EH (cell line): ENCODE results near the gene YTHDC2.
"Not testable (repeated sequence)": the region's sequence is repeated elsewhere in the genome, so short reads cannot be mapped to it uniquely, and the experiment has no call there.

Source experiments
- DNase-seq: peaks from one replicate; pipeline ENCODE4 v3.0.0-alpha.2; 2015; ENCODE audit warnings: low read depth

Gene YTHDC2

DNA sequence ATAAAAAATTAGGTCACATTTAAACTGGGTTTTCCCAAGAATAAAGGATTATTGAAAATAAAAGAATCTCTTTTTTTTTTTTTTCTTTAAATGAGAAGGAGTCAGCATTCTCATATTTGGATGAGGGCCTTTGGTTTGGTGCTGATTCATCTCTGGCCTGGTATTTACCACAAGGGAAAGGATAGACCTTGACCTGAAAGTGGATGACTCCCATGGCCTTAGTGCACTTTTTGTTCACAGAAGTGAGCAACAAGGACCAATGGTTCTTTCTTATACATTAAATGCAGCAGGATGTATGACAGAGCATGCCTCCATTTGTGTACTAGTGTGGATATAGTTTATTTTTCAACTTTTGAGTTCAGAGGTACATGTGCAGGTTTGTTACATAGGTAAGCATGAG lies 6.9 kb downstream of the YTHDC2 start:
- peak; percentile 49 for DNase-seq

DNA sequence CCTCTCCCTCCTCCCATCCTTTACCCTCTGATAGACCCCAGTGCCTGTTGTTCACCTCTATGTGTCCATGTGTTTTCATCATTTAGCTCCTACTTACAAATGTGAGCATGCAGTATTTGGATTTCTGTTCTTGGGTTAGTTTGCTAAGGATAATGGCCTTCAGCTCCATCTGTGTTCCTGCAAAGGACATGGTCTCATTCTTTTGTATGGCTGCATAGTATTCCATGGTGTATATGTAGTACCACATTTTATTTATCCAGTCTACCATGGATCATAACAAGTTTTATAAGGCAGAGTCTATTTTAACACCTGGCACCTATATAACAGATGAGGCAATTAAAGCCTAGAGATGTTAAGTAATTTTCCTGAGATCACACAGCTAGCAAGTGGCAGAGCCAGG lies 7.4 kb downstream of the YTHDC2 start:
- DNase-seq: no peak

DNA sequence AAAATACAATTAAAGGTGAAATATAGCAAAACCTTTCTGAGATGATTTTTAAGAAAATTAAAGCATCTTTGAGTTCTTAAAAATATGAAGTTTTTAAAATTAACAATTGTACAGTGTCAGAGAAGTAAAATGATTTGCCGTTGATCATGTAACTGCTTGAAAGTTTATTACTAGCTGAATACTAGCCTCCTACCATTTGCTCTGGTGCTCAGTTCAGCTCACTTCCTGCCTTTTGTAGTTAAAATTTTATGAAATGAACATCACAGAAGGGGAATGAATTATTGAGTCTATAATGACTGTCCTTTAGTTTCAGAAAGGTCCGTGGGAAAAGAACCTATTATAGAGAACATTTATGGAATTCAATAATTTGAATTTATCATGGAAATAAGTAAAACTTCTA lies 9.7 kb downstream of the YTHDC2 start:
- no peak for DNase-seq

DNA sequence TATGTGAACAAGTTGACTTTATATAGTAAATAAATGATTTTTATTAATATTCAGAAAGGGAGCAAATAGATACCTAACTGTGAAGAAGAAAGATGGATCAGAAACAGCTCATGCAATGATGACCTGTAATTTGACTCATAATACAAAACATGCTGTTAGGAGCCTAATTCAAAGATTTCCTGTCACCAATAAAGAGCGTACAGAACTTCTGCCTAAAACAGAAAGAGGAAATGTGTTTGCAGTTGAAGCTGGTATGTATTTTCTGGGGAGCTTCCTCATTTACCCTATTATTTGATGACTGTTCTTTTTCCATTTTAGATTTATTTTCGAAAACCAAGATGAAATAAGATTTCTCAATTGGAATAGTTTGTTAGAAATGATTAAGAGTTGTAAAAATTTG lies 11.4 kb downstream of the YTHDC2 start:
- DNase-seq: no peak

DNA sequence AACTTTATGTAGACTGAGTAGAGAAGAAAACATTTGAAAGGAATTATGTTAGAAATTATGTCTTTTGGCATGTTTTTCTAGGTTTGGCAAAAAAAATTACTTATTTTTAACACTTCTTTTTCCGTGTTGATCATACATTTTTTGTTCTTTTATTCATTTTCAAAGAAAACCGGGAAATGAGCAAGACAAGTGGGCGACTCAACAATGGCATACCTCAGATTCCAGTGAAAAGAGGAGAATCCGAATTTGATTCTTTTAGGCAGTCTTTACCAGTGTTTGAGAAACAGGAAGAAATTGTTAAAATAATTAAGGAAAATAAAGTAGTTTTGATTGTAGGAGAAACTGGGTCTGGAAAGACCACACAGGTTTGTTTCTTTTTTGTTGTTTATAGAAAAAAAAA lies 12.9 kb downstream of the YTHDC2 start:
- DNase-seq: peak; percentile 19

DNA sequence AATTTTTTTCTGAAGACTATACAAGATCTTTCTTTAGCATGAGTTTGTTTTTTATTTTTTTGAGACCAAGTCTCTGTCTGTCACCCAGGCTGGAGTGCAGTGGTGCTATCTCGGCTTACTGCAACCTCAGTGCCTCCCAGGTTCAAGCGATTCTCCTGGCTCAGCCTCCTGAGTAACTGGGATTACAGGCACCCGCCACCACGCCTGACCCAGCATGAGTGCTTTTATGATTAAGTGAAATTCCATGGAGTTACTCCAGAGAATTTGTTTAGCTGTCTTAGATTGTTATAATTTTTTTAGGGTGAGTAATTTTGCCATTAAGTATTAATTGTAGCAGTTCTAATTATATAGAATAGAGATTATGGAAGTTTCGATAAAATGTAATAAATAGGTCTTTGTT lies 14.3 kb downstream of the YTHDC2 start:
- DNase-seq: peak; percentile 28

- no peak for DNase-seq
Measured at GRCh38 chr5:113531481-113532159, 18.1 kb downstream of the YTHDC2 start.

GRCh38 chr5:113538313-113538712 lies 24.8 kb downstream of the YTHDC2 start:
- DNase-seq: no peak

GRCh38 chr5:113546703-113547183 lies 33.2 kb downstream of the YTHDC2 start:
- peak; percentile 80 for DNase-seq

- DNase-seq: no peak
Measured at GRCh38 chr5:113548396-113548795, 34.9 kb downstream of the YTHDC2 start.

DNA sequence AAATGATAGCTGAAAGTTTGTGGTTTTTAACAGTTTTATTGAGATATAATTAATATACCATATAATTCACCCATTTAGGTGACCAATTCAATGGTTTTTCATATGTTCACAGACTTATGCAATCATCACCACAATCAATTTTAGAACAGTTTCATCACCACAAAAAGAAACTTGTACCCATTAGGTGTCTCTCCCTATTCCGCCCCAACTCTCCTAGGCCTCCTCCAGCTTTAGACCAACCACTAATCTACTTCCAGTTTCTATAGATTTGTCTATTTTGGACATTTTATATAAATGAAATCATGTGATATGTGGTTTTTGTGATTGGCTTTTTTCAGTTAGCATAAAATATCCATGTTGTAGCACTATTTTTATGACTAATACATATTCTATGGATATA lies 38.6 kb downstream of the YTHDC2 start:
- no peak for DNase-seq

DNA sequence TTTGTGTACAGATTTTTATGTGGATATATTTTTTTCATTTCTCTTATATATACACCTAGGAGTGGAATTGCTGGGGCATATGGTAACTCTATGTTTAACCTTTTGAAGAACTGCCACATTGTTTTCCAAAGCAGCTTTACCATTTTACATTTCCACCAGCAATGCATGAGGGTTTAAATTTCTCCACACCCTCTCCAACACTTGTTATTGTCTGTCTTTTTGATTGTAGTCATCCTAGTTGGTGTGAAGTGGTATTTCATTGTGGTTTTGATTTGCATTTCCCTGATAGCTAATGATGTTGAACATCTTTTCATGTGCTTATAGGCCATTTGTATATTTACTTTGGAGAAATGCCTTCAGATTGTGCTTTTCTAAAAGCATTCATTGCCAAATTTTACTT lies 39.1 kb downstream of the YTHDC2 start:
- DNase-seq: no peak

- no peak for DNase-seq
Measured at GRCh38 chr5:113562828-113563400, 49.4 kb downstream of the YTHDC2 start.

DNA sequence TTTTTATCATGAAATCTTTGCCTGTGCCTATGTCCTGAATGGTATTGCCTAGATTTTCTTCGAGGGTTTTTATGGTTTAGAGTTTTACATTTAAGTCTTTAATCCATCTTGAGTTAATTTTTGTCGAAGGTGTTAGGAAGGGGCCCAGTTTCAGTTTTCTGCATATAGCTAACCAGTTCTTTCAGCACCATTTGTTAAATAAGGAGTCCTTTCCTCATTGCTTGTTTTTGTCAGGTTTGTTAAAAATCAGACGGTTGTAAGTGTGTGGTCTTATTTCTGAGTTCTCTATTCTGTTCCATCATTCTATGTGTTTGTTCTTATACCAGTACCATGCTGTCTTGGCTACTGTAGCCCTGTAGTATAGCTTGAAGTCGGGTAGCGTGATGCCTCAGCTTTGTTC lies 55.9 kb downstream of the YTHDC2 start:
- no peak for DNase-seq

GRCh38 chr5:113572716-113573115 lies 59.2 kb downstream of the YTHDC2 start:
- no peak for DNase-seq

DNA sequence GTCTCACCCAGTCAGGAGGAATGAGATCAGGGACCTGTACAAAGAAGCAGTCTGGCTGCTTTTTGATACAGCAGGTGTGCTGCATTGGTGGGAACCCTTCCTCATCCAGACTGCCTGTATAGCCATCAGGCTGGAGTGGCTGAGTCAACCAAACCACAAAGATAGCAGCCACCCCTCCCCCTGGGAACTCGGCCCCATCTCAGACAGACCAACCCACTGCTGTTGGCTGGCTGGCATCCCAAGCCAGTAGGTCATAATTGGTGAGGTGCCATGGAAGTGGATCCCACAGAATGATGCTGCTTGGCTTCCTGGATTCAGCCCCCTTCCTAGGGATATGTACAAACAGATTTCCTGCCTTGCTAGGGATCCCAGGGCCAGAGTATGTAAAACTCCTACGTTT lies 60.9 kb downstream of the YTHDC2 start:
- peak; percentile 88 for DNase-seq

DNA sequence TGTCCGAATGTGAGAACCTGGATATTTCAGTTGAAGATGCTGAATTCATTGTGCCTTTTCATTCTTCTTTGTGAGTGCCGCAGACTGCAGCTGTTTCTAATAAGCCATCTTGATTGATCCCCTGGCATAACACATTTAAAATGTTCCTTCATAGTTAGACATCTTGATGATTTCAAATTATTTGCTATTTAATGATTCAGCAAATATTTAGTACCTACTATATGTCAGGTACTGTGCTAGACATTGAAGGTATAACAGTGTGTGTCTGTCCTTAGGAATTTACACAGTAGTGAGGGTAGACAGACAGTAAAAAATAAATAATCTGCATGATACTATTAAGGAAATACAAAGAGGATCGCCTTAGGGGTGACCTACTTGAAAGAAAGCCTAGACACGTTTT lies 61.6 kb downstream of the YTHDC2 start:
- no peak for DNase-seq

DNA sequence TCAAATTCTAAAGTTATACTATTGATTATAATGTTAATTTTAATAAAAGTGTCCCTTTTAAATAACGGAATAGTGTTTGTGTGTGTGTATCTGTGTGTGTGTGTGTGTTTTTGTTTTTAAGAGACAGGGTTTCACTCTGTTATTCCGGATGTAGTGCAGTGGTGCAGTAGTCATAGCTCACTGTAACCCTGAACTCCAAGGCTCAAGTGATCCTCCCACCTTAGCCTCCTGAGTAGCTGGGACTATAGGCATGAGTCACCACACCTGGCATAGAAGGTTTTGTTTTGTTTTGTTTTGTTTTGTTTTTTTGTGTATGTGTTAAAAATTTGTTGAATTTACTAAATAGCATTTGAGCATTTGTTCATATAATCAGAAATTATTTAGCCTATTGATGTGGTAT lies 64.6 kb downstream of the YTHDC2 start:
- DNase-seq: no peak

DNA sequence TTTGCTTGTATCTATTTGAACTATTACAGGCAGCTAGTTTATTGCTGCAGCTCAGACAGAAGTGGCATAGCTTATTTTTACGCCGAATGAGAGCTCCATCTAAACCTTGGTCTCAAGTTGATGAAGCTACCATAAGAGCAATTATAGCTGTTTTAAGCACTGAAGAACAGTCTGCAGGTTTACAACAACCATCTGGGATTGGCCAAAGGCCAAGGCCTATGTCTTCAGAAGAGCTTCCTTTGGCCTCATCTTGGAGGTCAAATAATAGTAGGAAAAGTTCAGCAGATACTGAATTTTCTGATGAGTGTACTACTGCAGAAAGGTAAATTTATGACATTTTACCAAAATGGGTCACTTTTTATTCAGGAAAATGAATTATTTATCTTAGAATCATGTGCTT lies 67.9 kb downstream of the YTHDC2 start:
- no peak for DNase-seq

DNA sequence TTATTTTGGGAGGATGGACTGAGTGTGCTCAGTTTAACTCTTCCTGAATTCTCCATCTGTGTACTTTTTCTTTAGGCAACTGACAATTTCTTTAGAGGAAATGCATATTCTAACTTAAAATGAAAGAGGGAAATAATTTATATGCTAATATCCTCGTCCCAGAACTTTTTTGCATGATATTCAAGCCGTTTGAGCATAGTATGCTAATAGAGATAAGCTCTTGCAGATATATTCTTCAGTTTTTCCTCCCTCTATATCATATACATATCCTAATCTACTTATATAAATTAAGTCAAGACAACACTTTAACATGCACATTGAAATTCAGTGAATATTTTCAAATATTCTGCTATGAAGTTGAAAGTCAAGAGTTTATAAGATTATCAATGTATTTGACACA lies 84.7 kb downstream of the YTHDC2 start:
- no peak for DNase-seq

GRCh38 chr5:113598926-113599325 lies 85.4 kb downstream of the YTHDC2 start:
- DNase-seq: no peak

- no peak for DNase-seq
Measured at GRCh38 chr5:113600255-113600905, 86.9 kb downstream of the YTHDC2 start.

DNA sequence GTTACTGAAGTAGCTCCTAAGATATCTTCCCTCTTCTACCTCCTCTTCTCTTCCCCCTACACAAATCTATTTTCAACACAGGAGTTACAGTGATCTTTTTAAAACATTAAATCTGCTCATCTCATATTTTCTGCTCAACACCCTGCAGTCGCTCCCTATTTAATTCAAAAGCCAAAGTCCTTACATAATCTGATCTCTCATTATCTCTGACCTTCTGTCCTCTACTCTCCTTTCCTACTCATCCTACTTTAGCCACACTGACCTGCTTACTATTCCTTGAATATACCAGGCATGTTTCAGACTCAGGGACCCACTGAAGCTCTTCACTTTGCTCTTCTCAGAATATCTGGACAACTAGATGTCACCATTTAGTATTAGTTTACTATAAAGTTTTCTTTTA lies 87.9 kb downstream of the YTHDC2 start:
- no peak for DNase-seq

- not testable (repeated sequence) for DNase-seq
Measured at GRCh38 chr5:113603246-113603645, 89.8 kb downstream of the YTHDC2 start.
